HepG2 (cell line): Measurements from ENCODE around the gene S100A8.

Experiments
- ATF7 ChIP-seq, 2 experiments: fragments of 450-650 bp in 1 of 2; sonication (generic) in 1 of 2; formaldehyde crosslinking in 1 of 2; IDR thresholded peaks; 2 replicates each; pipeline versions ENCODE4 v1.4.0 to v1.6.1; 2016 to 2020; ENCODE audit warnings: antibody characterized with exemption in 1 of 2, mild to moderate bottlenecking in 1 of 2, missing genetic modification reagents in 1 of 2
- RAD21 ChIP-seq: fragments of 450-650 bp; formaldehyde crosslinking; IDR thresholded peaks from 2 replicates; pipeline ENCODE4 v1.5.0; 2020; ENCODE audit warnings: mild to moderate bottlenecking
- TAF1 ChIP-seq: sonication (generic); formaldehyde crosslinking; IDR thresholded peaks from 2 replicates; pipeline ENCODE4 v1.4.0; 2020; ENCODE audit warnings: missing genetic modification reagents
- YEATS2 ChIP-seq: sonication (generic); formaldehyde crosslinking; IDR thresholded peaks from 2 replicates; pipeline ENCODE4 v1.4.0; 2020; ENCODE audit warnings: missing genetic modification reagents, borderline replicate concordance

DNA sequence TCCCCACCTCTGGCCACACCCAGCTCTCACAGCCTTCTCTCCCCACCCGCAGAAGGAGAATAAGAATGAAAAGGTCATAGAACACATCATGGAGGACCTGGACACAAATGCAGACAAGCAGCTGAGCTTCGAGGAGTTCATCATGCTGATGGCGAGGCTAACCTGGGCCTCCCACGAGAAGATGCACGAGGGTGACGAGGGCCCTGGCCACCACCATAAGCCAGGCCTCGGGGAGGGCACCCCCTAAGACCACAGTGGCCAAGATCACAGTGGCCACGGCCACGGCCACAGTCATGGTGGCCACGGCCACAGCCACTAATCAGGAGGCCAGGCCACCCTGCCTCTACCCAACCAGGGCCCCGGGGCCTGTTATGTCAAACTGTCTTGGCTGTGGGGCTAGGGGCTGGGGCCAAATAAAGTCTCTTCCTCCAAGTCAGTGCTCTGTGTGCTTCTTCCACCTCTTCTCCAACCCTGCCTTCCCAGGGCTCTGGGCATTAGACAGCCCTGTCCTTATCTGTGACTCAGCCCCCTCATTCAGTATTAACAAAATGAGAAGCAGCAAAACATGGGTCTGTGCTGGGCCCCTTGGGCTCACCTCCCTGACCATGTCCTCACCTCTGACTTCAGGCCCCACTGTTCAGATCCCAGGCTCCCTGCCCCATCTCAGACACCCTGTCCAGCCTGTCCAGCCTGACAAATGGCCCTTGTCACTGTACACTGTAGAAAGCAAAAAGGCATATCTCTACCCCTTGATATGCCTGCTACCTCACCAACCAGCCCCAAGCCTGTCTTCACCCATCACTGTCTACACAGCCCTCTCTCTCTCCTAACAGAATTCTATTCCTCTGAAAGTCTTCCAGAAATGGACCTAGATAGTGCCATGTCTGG, 30.0 kb downstream of the S100A8 start:
- TF ChIP-seq RAD21 (CRISPR knock-in tag) (no peak), TAF1 (CRISPR knock-in tag) (no peak), ATF7 (IDR thresholded peaks at IDR 0.05) (no peak), ATF7 (CRISPR knock-in tag; IDR thresholded peaks at IDR 0.05) (no peak), YEATS2 (CRISPR knock-in tag) (no peak)
